Gastroesophageal sphincter (tissue), 3 donors: ENCODE measurements around the gene DNAJC2.

Experiments
- CTCF ChIP-seq, 4 experiments: fragments of 200-600 bp in 2 of 4; fragments of 450-650 bp in 2 of 4; sonication (generic) in 1 of 4; IDR thresholded peaks; one replicate each; pipeline ENCODE4 v1.5.1; 2017 to 2019; ENCODE audit warnings: antibody characterized with exemption in 4 of 4, mild to moderate bottlenecking in 2 of 4, moderate library complexity in 2 of 4
- POLR2A ChIP-seq, 2 donors: fragments of 450-650 bp; IDR thresholded peaks; one replicate each; pipeline ENCODE4 v1.6.1; 2017; ENCODE audit warnings: antibody characterized with exemption in 2 of 2, mild to moderate bottlenecking in 2 of 2, moderate library complexity in 1 of 2

GRCh38 chr7:103373866-103374643 lies 29.5 kb upstream of the DNAJC2 start:
- TF ChIP-seq CTCF (IDR thresholded peaks at IDR 0.05) = no peak
- no peak for TF ChIP-seq POLR2A (IDR thresholded peaks at IDR 0.05)
